ENCODE results near the gene ZFAND2A. TPM values are rescaled to one million over a fixed set of nuclear protein-coding genes. Genes with fewer than 3 reads are reported as not detected.
"Not testable (repeated sequence)": the region's sequence is repeated elsewhere in the genome, so short reads cannot be mapped to it uniquely, and the experiment has no call there.

The ZFAND2A gene
- total RNA-seq, 1 experiment from 2014 or later, result 71.8 TPM

- Histone ChIP-seq H3K36me3 (no peaks in the 10 kb centered on the region; the same call in none of the 2 replicates), H3K4me3 (no peak overlapping the region), H3K27me3 (no peaks in the 10 kb centered on the region), H3K9me3 (no peaks in the 10 kb centered on the region)
- DNase-seq, result no peak
These were observed 38.5 kb downstream of the ZFAND2A start for GRCh38 chr7:1121476-1121875.

- Histone ChIP-seq H3K27me3 (no peaks in the 10 kb centered on the region), H3K36me3 (no peaks in the 10 kb centered on the region; the same call in 1 of the 2 replicates), H3K4me3 (no peak overlapping the region), H3K9me3 (no peaks in the 10 kb centered on the region)
- no peak for DNase-seq
These were observed 39.2 kb downstream of the ZFAND2A start for GRCh38 chr7:1120791-1121190.

GRCh38 chr7:1119201-1119600 is 40.8 kb downstream of the ZFAND2A start:
- no peaks in the 10 kb centered on the region for H3K9me3 ChIP-seq
- no peak for DNase-seq
- no peaks in the 10 kb centered on the region for H3K27me3 ChIP-seq
- no peak overlapping the region for H3K4me3 ChIP-seq
- no peaks in the 10 kb centered on the region for H3K36me3 ChIP-seq

GRCh38 chr7:1117321-1117928 is 42.6 kb downstream of the ZFAND2A start:
- Histone ChIP-seq H3K27me3 (no peaks in the 10 kb centered on the region), H3K36me3 (no peaks in the 10 kb centered on the region), H3K9me3 (no peaks in the 10 kb centered on the region), H3K4me3 (no peak overlapping the region)
- DNase-seq, result no peak

GRCh38 chr7:1116383-1117008 is 43.5 kb downstream of the ZFAND2A start:
- H3K27me3 ChIP-seq, DNase-seq, H3K36me3 ChIP-seq, H3K4me3 ChIP-seq, H3K9me3 ChIP-seq: not testable (repeated sequence)

- not testable (repeated sequence) for DNase-seq, H3K9me3 ChIP-seq, H3K4me3 ChIP-seq, H3K27me3 ChIP-seq, H3K36me3 ChIP-seq
These were observed 44.6 kb downstream of the ZFAND2A start for GRCh38 chr7:1115171-1116045.

GRCh38 chr7:1114505-1114904 is 45.5 kb downstream of the ZFAND2A start:
- no peaks in the 10 kb centered on the region for H3K9me3 ChIP-seq
- H3K4me3 ChIP-seq, result no peak overlapping the region
- no peak for DNase-seq
- no peaks in the 10 kb centered on the region for H3K36me3 ChIP-seq
- no peaks in the 10 kb centered on the region for H3K27me3 ChIP-seq

GRCh38 chr7:1114088-1114487 is 45.9 kb downstream of the ZFAND2A start:
- H3K9me3 ChIP-seq, result no peaks in the 10 kb centered on the region
- H3K4me3 ChIP-seq, result no peak overlapping the region
- no peaks in the 10 kb centered on the region for H3K27me3 ChIP-seq
- no peaks in the 10 kb centered on the region for H3K36me3 ChIP-seq
- no peak for DNase-seq

- H3K4me3 ChIP-seq, result no peak overlapping the region
- DNase-seq, result no peak
- H3K36me3 ChIP-seq, result no peaks in the 10 kb centered on the region
- no peaks in the 10 kb centered on the region for H3K9me3 ChIP-seq
- no peaks in the 10 kb centered on the region for H3K27me3 ChIP-seq
These were observed 46.5 kb downstream of the ZFAND2A start for GRCh38 chr7:1113548-1113885.

- DNase-seq, result no peak
- H3K27me3 ChIP-seq, result no peaks in the 10 kb centered on the region
- no peak overlapping the region for H3K4me3 ChIP-seq
- H3K36me3 ChIP-seq, result no peaks in the 10 kb centered on the region
- H3K9me3 ChIP-seq, result no peaks in the 10 kb centered on the region
These were observed 47.1 kb downstream of the ZFAND2A start for GRCh38 chr7:1112625-1113547.

- H3K27me3 ChIP-seq, result no peaks in the 10 kb centered on the region
- H3K9me3 ChIP-seq, result no peaks in the 10 kb centered on the region
- no peak overlapping the region for H3K4me3 ChIP-seq
- DNase-seq, result no peak
- H3K36me3 ChIP-seq, result no peaks in the 10 kb centered on the region
These were observed 47.9 kb downstream of the ZFAND2A start for GRCh38 chr7:1112109-1112508.

GRCh38 chr7:1111156-1111555 is 48.8 kb downstream of the ZFAND2A start:
- Histone ChIP-seq H3K36me3 (no peaks in the 10 kb centered on the region), H3K27me3 (no peaks in the 10 kb centered on the region), H3K9me3 (no peaks in the 10 kb centered on the region), H3K4me3 (no peak overlapping the region)
- no peak for DNase-seq

- Histone ChIP-seq H3K4me3 (no peak overlapping the region), H3K9me3 (no peaks in the 10 kb centered on the region), H3K36me3 (no peaks in the 10 kb centered on the region), H3K27me3 (no peaks in the 10 kb centered on the region)
- no peak for DNase-seq
These were observed 49.6 kb downstream of the ZFAND2A start for GRCh38 chr7:1110358-1110757.

- no peaks in the 10 kb centered on the region for H3K36me3 ChIP-seq
- H3K27me3 ChIP-seq, result no peaks in the 10 kb centered on the region
- DNase-seq, result no peak
- H3K4me3 ChIP-seq, result no peak overlapping the region
- no peaks in the 10 kb centered on the region for H3K9me3 ChIP-seq
These were observed 50.2 kb downstream of the ZFAND2A start for GRCh38 chr7:1109581-1110310.

GRCh38 chr7:1108264-1108920 is 51.6 kb downstream of the ZFAND2A start:
- Histone ChIP-seq H3K9me3 (no peaks in the 10 kb centered on the region), H3K27me3 (no peaks in the 10 kb centered on the region), H3K36me3 (no peaks in the 10 kb centered on the region), H3K4me3 (no peak overlapping the region)
- DNase-seq, result no peak
